ENCODE measurements around the gene RAI1.

DNA sequence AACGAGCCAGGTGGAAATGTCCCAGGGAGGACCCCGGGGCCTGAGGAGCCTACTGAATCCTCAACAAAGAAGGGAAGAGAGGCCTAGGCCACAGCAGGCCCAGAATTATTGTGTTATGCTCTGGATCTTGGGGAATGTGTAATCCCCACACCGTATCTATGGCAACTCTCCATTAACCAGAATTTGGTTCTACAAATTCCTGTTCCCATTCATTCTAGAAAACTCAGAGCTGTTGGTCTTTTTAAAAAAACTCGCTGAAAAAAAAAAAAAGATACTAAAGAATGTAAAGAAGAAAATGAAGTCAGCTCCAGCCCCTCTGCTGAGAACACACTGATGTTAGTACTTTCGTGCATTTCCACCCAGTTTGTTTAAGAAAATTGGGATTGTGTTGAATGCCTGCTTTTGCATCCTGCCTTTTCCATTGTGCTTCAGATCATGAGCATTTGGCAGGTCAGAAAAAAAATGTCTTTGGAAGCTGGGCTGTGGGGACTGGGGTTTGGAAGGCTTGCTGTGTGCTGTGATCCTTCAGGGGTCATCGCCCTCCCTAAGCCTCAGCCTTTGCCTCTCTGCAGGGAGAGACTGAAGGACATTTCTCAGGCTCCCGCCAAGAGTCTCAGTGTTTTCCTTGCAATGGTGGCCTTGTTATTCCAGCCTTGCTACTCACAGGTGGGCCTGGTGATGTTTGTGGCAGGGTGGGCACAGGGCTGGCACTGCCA is 86.1 kb downstream of the RAI1 start:
- TF ChIP-seq, protein P1, sequence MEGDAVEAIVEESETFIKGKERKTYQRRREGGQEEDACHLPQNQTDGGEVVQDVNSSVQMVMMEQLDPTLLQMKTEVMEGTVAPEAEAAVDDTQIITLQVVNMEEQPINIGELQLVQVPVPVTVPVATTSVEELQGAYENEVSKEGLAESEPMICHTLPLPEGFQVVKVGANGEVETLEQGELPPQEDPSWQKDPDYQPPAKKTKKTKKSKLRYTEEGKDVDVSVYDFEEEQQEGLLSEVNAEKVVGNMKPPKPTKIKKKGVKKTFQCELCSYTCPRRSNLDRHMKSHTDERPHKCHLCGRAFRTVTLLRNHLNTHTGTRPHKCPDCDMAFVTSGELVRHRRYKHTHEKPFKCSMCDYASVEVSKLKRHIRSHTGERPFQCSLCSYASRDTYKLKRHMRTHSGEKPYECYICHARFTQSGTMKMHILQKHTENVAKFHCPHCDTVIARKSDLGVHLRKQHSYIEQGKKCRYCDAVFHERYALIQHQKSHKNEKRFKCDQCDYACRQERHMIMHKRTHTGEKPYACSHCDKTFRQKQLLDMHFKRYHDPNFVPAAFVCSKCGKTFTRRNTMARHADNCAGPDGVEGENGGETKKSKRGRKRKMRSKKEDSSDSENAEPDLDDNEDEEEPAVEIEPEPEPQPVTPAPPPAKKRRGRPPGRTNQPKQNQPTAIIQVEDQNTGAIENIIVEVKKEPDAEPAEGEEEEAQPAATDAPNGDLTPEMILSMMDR (conservative IDR thresholded peaks at IDR 0.05), result no peak
- no peak for TF ChIP-seq EZH2 (IDR thresholded peaks at IDR 0.05; ENCODE audit: low read depth)

Measured in PC-9 (cell line).